ENCODE measurements around the gene PRR5L.

- no peak for TF ChIP-seq TAF1 (IDR thresholded peaks at IDR 0.05; ENCODE audit: borderline replicate concordance, insufficient read depth, low read length)
- no peak for TF ChIP-seq POLR2AphosphoS5 (IDR thresholded peaks at IDR 0.05; ENCODE audit: low read depth, low read length)
These were observed 205.1 kb downstream of the PRR5L start for GRCh38 chr11:36501236-36501635.

All from PFSK-1 (cell line).